ENCODE results near the gene GPX6. TPM values are rescaled to one million over a fixed set of nuclear protein-coding genes. Genes with fewer than 3 reads are reported as not detected.
"Not testable (repeated sequence)": the region's sequence is repeated elsewhere in the genome, so short reads cannot be mapped to it uniquely, and the experiment has no call there.

The GPX6 gene
- total RNA-seq, 4 donors from 2014 or later, result not detected

- Histone ChIP-seq H3K4me1 (no peaks in the 10 kb centered on the region), H3K9me3 (no peaks in the 10 kb centered on the region), H3K36me3 (no peaks in the 10 kb centered on the region), H3K27me3 (no peaks in the 10 kb centered on the region), H3K27ac (no peak overlapping the region), H3K4me3 (no peak overlapping the region)
- in situ Hi-C loops (cut with MboI; ENCODE audit: low sequenced_read_pairs in 4 of 4) (no loop called here), intact Hi-C loops (cut with DNase I; ENCODE audit: low total_unique reads) (no loop called here)
- no peak for DNase-seq
- TF ChIP-seq, protein P1, sequence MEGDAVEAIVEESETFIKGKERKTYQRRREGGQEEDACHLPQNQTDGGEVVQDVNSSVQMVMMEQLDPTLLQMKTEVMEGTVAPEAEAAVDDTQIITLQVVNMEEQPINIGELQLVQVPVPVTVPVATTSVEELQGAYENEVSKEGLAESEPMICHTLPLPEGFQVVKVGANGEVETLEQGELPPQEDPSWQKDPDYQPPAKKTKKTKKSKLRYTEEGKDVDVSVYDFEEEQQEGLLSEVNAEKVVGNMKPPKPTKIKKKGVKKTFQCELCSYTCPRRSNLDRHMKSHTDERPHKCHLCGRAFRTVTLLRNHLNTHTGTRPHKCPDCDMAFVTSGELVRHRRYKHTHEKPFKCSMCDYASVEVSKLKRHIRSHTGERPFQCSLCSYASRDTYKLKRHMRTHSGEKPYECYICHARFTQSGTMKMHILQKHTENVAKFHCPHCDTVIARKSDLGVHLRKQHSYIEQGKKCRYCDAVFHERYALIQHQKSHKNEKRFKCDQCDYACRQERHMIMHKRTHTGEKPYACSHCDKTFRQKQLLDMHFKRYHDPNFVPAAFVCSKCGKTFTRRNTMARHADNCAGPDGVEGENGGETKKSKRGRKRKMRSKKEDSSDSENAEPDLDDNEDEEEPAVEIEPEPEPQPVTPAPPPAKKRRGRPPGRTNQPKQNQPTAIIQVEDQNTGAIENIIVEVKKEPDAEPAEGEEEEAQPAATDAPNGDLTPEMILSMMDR (IDR thresholded peaks at IDR 0.05 in 4 of 5, conservative IDR thresholded peaks at IDR 0.05 in 1 of 5), result no peak
- TF ChIP-seq POLR2A (IDR thresholded peaks at IDR 0.05), result no peak
- ATAC-seq, result no peak
Measured at GRCh38 chr6:28553986-28554881, 38.6 kb upstream of the GPX6 start.

DNA sequence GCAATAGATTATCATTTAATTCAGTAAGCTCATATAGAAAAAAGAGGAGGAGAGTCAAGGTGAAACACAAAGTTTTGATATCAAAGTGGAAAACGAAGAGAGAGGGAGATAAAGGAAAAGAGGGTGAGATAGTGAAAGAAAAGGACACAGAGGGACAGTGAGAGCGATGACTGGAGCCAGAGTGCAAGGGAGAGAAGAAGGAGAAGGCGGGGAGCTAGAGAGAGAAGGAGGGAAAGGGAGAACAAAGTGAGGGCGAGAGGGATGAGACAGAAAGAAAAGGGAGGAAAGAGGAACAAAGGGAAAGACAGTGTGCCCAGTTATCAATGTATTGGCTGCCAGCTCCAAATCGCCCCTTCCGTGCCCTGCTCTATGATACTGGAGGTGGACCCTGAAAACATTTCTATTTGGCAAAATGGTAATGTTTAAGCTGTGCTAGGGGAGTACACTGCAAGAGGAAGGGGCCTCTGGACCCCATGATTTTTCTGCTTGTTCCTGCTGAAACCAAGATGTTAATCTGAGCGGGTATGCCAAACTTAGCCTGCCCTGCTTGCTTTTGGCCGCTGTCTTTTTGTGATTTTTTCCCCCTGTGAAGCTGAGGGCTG, 37.9 kb upstream of the GPX6 start:
- H3K9me3 ChIP-seq, result no peaks in the 10 kb centered on the region
- no peak for TF ChIP-seq POLR2A (IDR thresholded peaks at IDR 0.05)
- TF ChIP-seq, protein P1 (IDR thresholded peaks at IDR 0.05 in 4 of 5, conservative IDR thresholded peaks at IDR 0.05 in 1 of 5), result no peak
- intact Hi-C loops (cut with DNase I; ENCODE audit: low total_unique reads) (no loop called here), in situ Hi-C loops (cut with MboI; ENCODE audit: low sequenced_read_pairs in 4 of 4) (no loop called here)
- no peak overlapping the region for H3K27ac ChIP-seq
- H3K4me1 ChIP-seq, result no peaks in the 10 kb centered on the region
- H3K27me3 ChIP-seq, result no peaks in the 10 kb centered on the region
- ATAC-seq (no peak), DNase-seq (no peak)
- H3K4me3 ChIP-seq, result no peak overlapping the region
- H3K36me3 ChIP-seq, result no peaks in the 10 kb centered on the region

DNA sequence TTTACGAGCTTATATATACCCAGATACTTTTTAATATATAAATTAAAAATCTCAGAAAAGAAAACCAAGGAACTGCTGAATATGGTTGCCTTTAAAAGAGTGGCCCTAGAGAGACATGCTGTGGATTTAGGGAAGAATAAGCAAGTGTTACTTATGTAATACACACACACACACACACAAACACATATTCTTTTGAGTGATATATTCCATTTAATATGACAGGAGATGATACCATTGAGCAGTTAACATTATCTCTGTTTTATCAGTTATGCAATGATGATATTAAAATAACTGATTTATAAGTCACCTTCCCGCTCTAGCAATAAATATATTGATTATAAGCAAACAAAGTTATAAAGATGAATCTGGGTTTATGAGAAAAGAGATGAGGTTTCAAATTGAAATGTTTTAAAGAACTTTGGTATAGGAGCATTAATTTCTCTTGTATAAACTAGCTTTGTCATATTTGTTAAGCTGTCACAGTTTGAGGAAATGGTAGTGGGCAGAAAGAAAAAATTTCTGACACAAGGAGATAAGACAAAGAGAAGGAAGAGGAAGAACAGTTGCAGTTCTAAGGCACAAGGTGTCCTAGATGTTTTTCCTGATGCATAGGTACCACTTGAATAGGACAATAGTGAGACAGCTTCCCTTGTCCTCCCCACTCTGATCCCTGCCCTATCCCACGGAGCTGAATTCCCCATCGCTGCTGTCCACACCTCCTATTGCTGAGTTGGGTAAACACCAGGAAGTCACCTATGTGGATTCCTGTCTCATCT, 36.5 kb upstream of the GPX6 start:
- DNase-seq, result no peak
- Histone ChIP-seq H3K4me3 (no peak overlapping the region), H3K4me1 (no peaks in the 10 kb centered on the region), H3K36me3 (no peaks in the 10 kb centered on the region), H3K27ac (no peak overlapping the region), H3K27me3 (no peaks in the 10 kb centered on the region), H3K9me3 (no peaks in the 10 kb centered on the region)
- no peak for ATAC-seq
- in situ Hi-C loops (cut with MboI; ENCODE audit: low sequenced_read_pairs in 4 of 4), result no loop called here
- intact Hi-C loops (cut with DNase I; ENCODE audit: low total_unique reads), result no loop called here
- no peak for TF ChIP-seq POLR2A (IDR thresholded peaks at IDR 0.05)
- TF ChIP-seq, protein P1 (IDR thresholded peaks at IDR 0.05 in 4 of 5, conservative IDR thresholded peaks at IDR 0.05 in 1 of 5), result no peak

GRCh38 chr6:28547003-28547402, 31.4 kb upstream of the GPX6 start:
- H3K4me1 ChIP-seq; H3K36me3 ChIP-seq; H3K9me3 ChIP-seq; intact Hi-C loops (cut with DNase I; ENCODE audit: low total_unique reads); in situ Hi-C loops (cut with MboI; ENCODE audit: low sequenced_read_pairs in 4 of 4); H3K27ac ChIP-seq; H3K27me3 ChIP-seq; DNase-seq; H3K4me3 ChIP-seq; ATAC-seq: not testable (repeated sequence)

DNA sequence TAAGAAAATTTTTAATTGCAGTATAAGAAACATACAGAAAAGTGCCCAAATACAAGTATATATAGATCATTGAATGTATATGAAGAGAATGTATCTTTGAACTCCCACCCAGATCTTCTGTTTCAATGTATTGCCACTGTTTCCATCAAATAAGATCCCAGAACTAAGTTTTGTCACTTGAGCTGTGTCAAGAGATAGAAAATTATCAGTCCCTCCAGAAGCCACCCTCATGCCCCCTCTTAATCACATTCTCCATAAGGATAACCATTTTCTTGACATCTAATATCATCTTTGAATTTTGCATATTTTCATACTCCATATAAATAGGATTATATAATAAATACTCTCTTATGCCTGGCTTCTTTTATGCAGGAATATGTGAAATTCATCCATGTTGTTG, 30.4 kb upstream of the GPX6 start:
- TF ChIP-seq, protein P1 (IDR thresholded peaks at IDR 0.05 in 4 of 5, conservative IDR thresholded peaks at IDR 0.05 in 1 of 5), result no peak
- no peak for TF ChIP-seq POLR2A (IDR thresholded peaks at IDR 0.05)
- no peak overlapping the region for H3K4me3 ChIP-seq
- intact Hi-C loops (cut with DNase I; ENCODE audit: low total_unique reads), result no loop called here
- DNase-seq, result no peak
- no peaks in the 10 kb centered on the region for H3K9me3 ChIP-seq
- no peaks in the 10 kb centered on the region for H3K36me3 ChIP-seq
- ATAC-seq, result no peak
- in situ Hi-C loops (cut with MboI; ENCODE audit: low sequenced_read_pairs in 4 of 4), result no loop called here
- no peak overlapping the region for H3K27ac ChIP-seq
- H3K27me3 ChIP-seq, result peaks cover 0 to 4% (median 2%) of the 10 kb centered on the region in 3 donors
- H3K4me1 ChIP-seq, result no peaks in the 10 kb centered on the region
